SK-N-SH (cell line): ENCODE data around the gene ADGRF5. TPM values are rescaled to one million over a fixed set of nuclear protein-coding genes. Genes with fewer than 3 reads are reported as not detected.

ENCODE experiments used
- CTCF ChIA-PET: fragments of 300-600, 350-600 bp; formaldehyde crosslinking; extraction: SDS; loops from one replicate; lab custom pipeline; 2021; lab: Yijun Ruan, JAX
- POLR2A ChIA-PET: fragments of 350-600 bp; sonication (Branson Sonifier 250); formaldehyde crosslinking; extraction: SDS; loops from one replicate; lab custom pipeline; 2020; ENCODE audit warnings: antibody characterized with exemption, inconsistent platforms; lab: Yijun Ruan, JAX
- DNase-seq: peaks from one replicate; pipeline ENCODE4 v3.0.0; 2012
- H2AFZ ChIP-seq: fragments of 200-600 bp; sonication (generic); 2 replicates; pipeline ENCODE4 v1.8.1; 2016; ENCODE audit warnings: antibody characterized with exemption, mild to moderate bottlenecking, low read depth
- H3F3A ChIP-seq: fragments of 200-600 bp; sonication (generic); replicated peaks from 2 replicates; pipeline ENCODE3; 2016; ENCODE audit warnings: antibody characterized with exemption, mild to moderate bottlenecking; ENCODE audit not compliant: insufficient read depth
- H3K27ac ChIP-seq, 2 experiments: fragments of 200-500 bp in 1 of 2; fragments of 200-600 bp in 1 of 2; sonication (Bioruptor generic) in 1 of 2; sonication (generic), shearing (Covaris generic) in 1 of 2; 2 replicates each; pipeline versions ENCODE4 v1.5.1 to v1.6.1; 2014 to 2016; ENCODE audit warnings: low read depth in 2 of 2, inconsistent platforms in 1 of 2, low read length in 1 of 2, mild to moderate bottlenecking in 1 of 2, mixed read lengths in 1 of 2
- H3K27me3 ChIP-seq: fragments of 200-600 bp; sonication (generic), shearing (Covaris generic); 2 replicates; pipeline ENCODE4 v1.6.1; 2016; ENCODE audit warnings: mixed run types; ENCODE audit not compliant: insufficient read depth
- H3K36me3 ChIP-seq, 2 experiments: fragments of 200-500 bp in 1 of 2; fragments of 200-600 bp in 1 of 2; sonication (Bioruptor generic) in 1 of 2; sonication (generic) in 1 of 2; replicated peaks in 1 of 2; 2 replicates each; pipeline versions ENCODE3 to v1.5.1; 2014 to 2016; ENCODE audit warnings: low read length in 1 of 2, mild to moderate bottlenecking in 1 of 2; ENCODE audit not compliant: insufficient read depth in 2 of 2, control insufficient read depth in 1 of 2
- H3K4me1 ChIP-seq, 2 experiments: fragments of 200-500 bp in 1 of 2; fragments of 200-600 bp in 1 of 2; sonication (Bioruptor generic) in 1 of 2; sonication (generic), shearing (Covaris generic) in 1 of 2; 2 replicates each; pipeline versions ENCODE4 v1.5.1 to v1.6.1; 2014 to 2016; ENCODE audit warnings: low read depth in 1 of 2, low read length in 1 of 2, mixed run types in 1 of 2; ENCODE audit not compliant: insufficient read depth in 2 of 2, control insufficient read depth in 1 of 2
- H3K4me2 ChIP-seq: fragments of 200-600 bp; sonication (generic), shearing (Covaris generic); 2 replicates; pipeline ENCODE4 v1.6.1; 2017; ENCODE audit warnings: mixed run types
- H3K4me3 ChIP-seq, 2 experiments: fragments of 200-500 bp in 1 of 2; fragments of 200-600 bp in 1 of 2; sonication (Bioruptor generic) in 1 of 2; sonication (generic), shearing (Covaris generic) in 1 of 2; 2 replicates each; pipeline versions ENCODE4 v1.5.1 to v1.8.1; 2014 to 2016; ENCODE audit warnings: low read depth in 2 of 2, inconsistent platforms in 1 of 2, low read length in 1 of 2, mild to moderate bottlenecking in 1 of 2, mixed read lengths in 1 of 2, moderate library complexity in 1 of 2
- H3K79me2 ChIP-seq: fragments of 200-600 bp; sonication (generic); 2 replicates; pipeline ENCODE4 v1.8.1; 2017; ENCODE audit warnings: mild to moderate bottlenecking; ENCODE audit not compliant: insufficient read depth
- H3K9ac ChIP-seq: fragments of 200-600 bp; sonication (generic); 2 replicates; pipeline ENCODE4 v1.6.1; 2017; ENCODE audit warnings: mixed run types
- H3K9me2 ChIP-seq: fragments of 200-600 bp; sonication (generic); 2 replicates; pipeline ENCODE4 v1.6.1; 2017; ENCODE audit warnings: mixed run types
- H3K9me3 ChIP-seq: fragments of 200-600 bp; sonication (generic); 2 replicates; pipeline ENCODE4 v1.6.1; 2017; ENCODE audit warnings: mixed run types, mild to moderate bottlenecking, moderate library complexity
- H4K20me1 ChIP-seq: fragments of 200-600 bp; sonication (generic); 2 replicates; pipeline ENCODE4 v1.6.1; 2017; ENCODE audit warnings: mild to moderate bottlenecking, mixed run types; ENCODE audit not compliant: insufficient read depth
- ELF1 ChIP-seq: IDR thresholded peaks from 2 replicates; pipeline ENCODE4 v1.4.0; 2012
- EP300 ChIP-seq, 2 experiments: IDR thresholded peaks; 2 replicates each; pipeline versions ENCODE4 v1.4.0 to v1.6.1; 2012; ENCODE audit warnings: borderline replicate concordance in 1 of 2, low read depth in 1 of 2, low read length in 1 of 2
- FOSL2 ChIP-seq: IDR thresholded peaks from 2 replicates; pipeline ENCODE4 v1.4.0; 2012; ENCODE audit warnings: low read depth, mild to moderate bottlenecking, moderate library complexity, borderline replicate concordance
- FOXM1 ChIP-seq: IDR thresholded peaks from 2 replicates; pipeline ENCODE4 v1.4.0; 2012; ENCODE audit warnings: low read depth, mild to moderate bottlenecking
- GABPA ChIP-seq: IDR thresholded peaks from 2 replicates; pipeline ENCODE4 v1.4.0; 2012; ENCODE audit warnings: low read depth, mild to moderate bottlenecking
- GATA2 ChIP-seq: sonication (generic); formaldehyde crosslinking; IDR thresholded peaks from 2 replicates; pipeline ENCODE4 v1.5.0; 2020; ENCODE audit warnings: mild to moderate bottlenecking, missing genetic modification reagents
- JUND ChIP-seq: IDR thresholded peaks from 2 replicates; pipeline ENCODE4 v1.4.0; 2012
- POLR2AphosphoS5 ChIP-seq: IDR thresholded peaks from 2 replicates; pipeline ENCODE4 v1.6.1; 2012; ENCODE audit warnings: low read depth, low read length
- RAD21 ChIP-seq: IDR thresholded peaks from 2 replicates; pipeline ENCODE4 v1.6.1; 2012; ENCODE audit warnings: mild to moderate bottlenecking, low read length
- RXRA ChIP-seq: IDR thresholded peaks from 2 replicates; pipeline ENCODE4 v1.4.0; 2012; ENCODE audit warnings: low read depth, mild to moderate bottlenecking, borderline replicate concordance
- SIN3A ChIP-seq: IDR thresholded peaks from 2 replicates; pipeline ENCODE4 v1.6.1; 2012; ENCODE audit warnings: low read depth, mild to moderate bottlenecking, low read length, moderate library complexity, borderline replicate concordance
- TAF1 ChIP-seq: IDR thresholded peaks from 2 replicates; pipeline ENCODE4 v1.6.1; 2012; ENCODE audit warnings: low read depth, mild to moderate bottlenecking, low read length, moderate library complexity, borderline replicate concordance
- TEAD4 ChIP-seq: IDR thresholded peaks from 2 replicates; pipeline ENCODE4 v1.4.0; 2012; ENCODE audit warnings: mild to moderate bottlenecking, borderline replicate concordance; ENCODE audit not compliant: insufficient read depth
- USF1 ChIP-seq: IDR thresholded peaks from 2 replicates; pipeline ENCODE4 v1.4.0; 2012; ENCODE audit warnings: low read depth, borderline replicate concordance
- WGBS: methylation state at CpG from one replicate; pipeline ENCODE4 v1.1.6; 2017; ENCODE audit warnings: low lambda C conversion rate; 5-methylcytosine and 5-hydroxymethylcytosine counted together
- polyA plus RNA-seq, 3 experiments: library from polyadenylated mRNA; depleted of rRNA; stranded (reverse); fragments of >200 nt; gene quantifications; 2 replicates each; pipeline ENCODE4 v1.2.3, GENCODE V29; 2012
- TF ChIP-seq, protein P1 (sequence below): IDR thresholded peaks from 2 replicates; pipeline ENCODE4 v1.6.1; 2012; ENCODE audit warnings: mild to moderate bottlenecking, low read depth, low read length, moderate library complexity
- TF ChIP-seq, protein P2 (sequence below): fragments of 200-600 bp; sonication (generic); IDR thresholded peaks from 2 replicates; pipeline ENCODE4 v1.6.1; 2017; ENCODE audit warnings: antibody characterized with exemption, mild to moderate bottlenecking, moderate library complexity
- TF ChIP-seq, protein P3 (sequence below): fragments of 150-350 bp; IDR thresholded peaks from 2 replicates; pipeline ENCODE4 v1.6.1; 2016; ENCODE audit warnings: mild to moderate bottlenecking, low read depth, low read length

Gene ADGRF5
- polyA plus RNA-seq, 1 of the 3 experiments (the other 2 are of a cell fraction) = 0.02 TPM

DNA sequence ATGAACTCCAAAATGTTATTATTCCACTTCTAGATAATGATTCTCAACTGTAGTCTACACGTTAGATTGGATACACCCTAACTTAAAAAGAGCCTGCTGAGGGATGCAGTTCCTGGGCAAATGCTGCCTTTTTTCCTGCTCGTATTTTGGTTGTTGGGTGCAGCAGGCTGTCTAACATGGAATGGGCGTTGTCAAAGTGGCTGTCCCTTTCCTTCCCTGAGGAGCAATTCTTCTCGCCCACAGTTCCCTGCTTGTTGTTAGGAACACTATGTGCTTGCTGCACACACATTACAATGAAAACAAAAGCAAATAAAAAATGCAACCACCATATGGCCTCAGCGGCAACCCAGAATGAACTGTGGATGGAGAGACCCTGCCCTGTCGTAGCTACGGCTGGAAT is 1.7 kb upstream of the ADGRF5 start:
- Histone ChIP-seq H3K4me2 (no peak overlapping the region), H4K20me1 (no peaks in the 10 kb centered on the region), H3K9me3 (no peaks in the 10 kb centered on the region), H3K9ac (no peak overlapping the region), H3F3A (peaks cover 8% of the 10 kb centered on the region), H3K4me3 (no peak overlapping the region), H3K4me1 (peaks cover 0 to 6% of the 10 kb centered on the region in 2 experiments; a peak in 1 of 4 replicates), H3K27me3 (no peaks in the 10 kb centered on the region), H3K36me3 (no peaks in the 10 kb centered on the region), H2AFZ (no peak overlapping the region), H3K9me2 (no peaks in the 10 kb centered on the region), H3K27ac (no peak overlapping the region), H3K79me2 (no peaks in the 10 kb centered on the region)
- TF ChIP-seq, protein P1, sequence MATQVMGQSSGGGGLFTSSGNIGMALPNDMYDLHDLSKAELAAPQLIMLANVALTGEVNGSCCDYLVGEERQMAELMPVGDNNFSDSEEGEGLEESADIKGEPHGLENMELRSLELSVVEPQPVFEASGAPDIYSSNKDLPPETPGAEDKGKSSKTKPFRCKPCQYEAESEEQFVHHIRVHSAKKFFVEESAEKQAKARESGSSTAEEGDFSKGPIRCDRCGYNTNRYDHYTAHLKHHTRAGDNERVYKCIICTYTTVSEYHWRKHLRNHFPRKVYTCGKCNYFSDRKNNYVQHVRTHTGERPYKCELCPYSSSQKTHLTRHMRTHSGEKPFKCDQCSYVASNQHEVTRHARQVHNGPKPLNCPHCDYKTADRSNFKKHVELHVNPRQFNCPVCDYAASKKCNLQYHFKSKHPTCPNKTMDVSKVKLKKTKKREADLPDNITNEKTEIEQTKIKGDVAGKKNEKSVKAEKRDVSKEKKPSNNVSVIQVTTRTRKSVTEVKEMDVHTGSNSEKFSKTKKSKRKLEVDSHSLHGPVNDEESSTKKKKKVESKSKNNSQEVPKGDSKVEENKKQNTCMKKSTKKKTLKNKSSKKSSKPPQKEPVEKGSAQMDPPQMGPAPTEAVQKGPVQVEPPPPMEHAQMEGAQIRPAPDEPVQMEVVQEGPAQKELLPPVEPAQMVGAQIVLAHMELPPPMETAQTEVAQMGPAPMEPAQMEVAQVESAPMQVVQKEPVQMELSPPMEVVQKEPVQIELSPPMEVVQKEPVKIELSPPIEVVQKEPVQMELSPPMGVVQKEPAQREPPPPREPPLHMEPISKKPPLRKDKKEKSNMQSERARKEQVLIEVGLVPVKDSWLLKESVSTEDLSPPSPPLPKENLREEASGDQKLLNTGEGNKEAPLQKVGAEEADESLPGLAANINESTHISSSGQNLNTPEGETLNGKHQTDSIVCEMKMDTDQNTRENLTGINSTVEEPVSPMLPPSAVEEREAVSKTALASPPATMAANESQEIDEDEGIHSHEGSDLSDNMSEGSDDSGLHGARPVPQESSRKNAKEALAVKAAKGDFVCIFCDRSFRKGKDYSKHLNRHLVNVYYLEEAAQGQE = no peak
- TF ChIP-seq FOXM1 (no peak), SIN3A (no peak), RAD21 (no peak), ELF1 (no peak), JUND (no peak), GABPA (no peak), TAF1 (no peak), FOSL2 (no peak), GATA2 (CRISPR knock-in tag) (no peak), TEAD4 (no peak), POLR2AphosphoS5 (no peak), RXRA (no peak), USF1 (no peak), EP300 (IDR thresholded peaks at IDR 0.05; ENCODE audit: borderline replicate concordance in 1 of 2, low read depth in 1 of 2, low read length in 1 of 2) (no peak)
- TF ChIP-seq, protein P2, sequence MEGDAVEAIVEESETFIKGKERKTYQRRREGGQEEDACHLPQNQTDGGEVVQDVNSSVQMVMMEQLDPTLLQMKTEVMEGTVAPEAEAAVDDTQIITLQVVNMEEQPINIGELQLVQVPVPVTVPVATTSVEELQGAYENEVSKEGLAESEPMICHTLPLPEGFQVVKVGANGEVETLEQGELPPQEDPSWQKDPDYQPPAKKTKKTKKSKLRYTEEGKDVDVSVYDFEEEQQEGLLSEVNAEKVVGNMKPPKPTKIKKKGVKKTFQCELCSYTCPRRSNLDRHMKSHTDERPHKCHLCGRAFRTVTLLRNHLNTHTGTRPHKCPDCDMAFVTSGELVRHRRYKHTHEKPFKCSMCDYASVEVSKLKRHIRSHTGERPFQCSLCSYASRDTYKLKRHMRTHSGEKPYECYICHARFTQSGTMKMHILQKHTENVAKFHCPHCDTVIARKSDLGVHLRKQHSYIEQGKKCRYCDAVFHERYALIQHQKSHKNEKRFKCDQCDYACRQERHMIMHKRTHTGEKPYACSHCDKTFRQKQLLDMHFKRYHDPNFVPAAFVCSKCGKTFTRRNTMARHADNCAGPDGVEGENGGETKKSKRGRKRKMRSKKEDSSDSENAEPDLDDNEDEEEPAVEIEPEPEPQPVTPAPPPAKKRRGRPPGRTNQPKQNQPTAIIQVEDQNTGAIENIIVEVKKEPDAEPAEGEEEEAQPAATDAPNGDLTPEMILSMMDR = no peak
- TF ChIP-seq, protein P3, sequence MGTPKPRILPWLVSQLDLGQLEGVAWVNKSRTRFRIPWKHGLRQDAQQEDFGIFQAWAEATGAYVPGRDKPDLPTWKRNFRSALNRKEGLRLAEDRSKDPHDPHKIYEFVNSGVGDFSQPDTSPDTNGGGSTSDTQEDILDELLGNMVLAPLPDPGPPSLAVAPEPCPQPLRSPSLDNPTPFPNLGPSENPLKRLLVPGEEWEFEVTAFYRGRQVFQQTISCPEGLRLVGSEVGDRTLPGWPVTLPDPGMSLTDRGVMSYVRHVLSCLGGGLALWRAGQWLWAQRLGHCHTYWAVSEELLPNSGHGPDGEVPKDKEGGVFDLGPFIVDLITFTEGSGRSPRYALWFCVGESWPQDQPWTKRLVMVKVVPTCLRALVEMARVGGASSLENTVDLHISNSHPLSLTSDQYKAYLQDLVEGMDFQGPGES = no peak
- CTCF ChIA-PET = no interaction called here
- 14% methylated on average over 7 of the region's 7 CpGs for WGBS
- DNase-seq = no peak
- POLR2A ChIA-PET = no interaction called here
